ENCODE data around the gene DDX47. TPM values are rescaled to one million over a fixed set of nuclear protein-coding genes. Genes with fewer than 3 reads are reported as not detected.

Gene DDX47
- total and polyA plus RNA-seq, 7 donors, result 22.8 to 56.9 (median 42.9) TPM

DNA sequence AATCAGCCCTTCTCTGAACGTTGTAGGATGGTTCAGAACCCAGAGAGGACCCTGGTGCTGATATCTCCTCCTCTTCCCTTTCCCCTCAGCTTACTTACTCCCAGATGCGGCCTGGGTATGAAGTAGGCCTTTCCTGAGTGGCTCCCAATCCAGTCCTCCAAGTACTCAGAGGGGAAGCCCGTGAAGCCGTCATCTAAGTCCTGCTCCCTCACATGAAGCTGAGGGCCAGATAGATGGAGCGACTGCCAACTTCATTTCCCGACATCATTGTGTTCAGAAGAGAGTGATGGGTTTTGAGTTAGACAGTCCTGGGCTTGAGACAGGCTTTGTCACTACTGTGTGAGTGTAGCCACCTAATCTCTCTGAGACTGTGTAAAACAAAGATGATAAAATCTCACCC is 25.0 kb upstream of the DDX47 start:
- Histone ChIP-seq H3K4me1 (peaks cover 0 to 51% (median 37%) of the 10 kb centered on the region in 4 donors), H3K9me3 (no peaks in the 10 kb centered on the region), H3K27ac (peak overlapping the region; percentile 87 to 96 (median 88)), H3K4me3 (peak overlapping the region in 1 of 4 donors; percentile 70), H3K27me3 (no peaks in the 10 kb centered on the region), H3K36me3 (no peaks in the 10 kb centered on the region)
- intact Hi-C loops (cut with DNase I), result loop anchor here (1.0 to 10.0 kb wide), 4 partner anchors 25 to 427 kb away; partner anchors contain the start of genes DDX47 and GPRC5A
- no peak for DNase-seq
- WGBS, 2 donors, result 81 to 86% methylated on average over 6 of the region's 6 CpGs
- TF ChIP-seq POLR2AphosphoS5 (IDR thresholded peaks at IDR 0.05) (peak in 1 of 4 donors; percentile 21), EP300 (IDR thresholded peaks at IDR 0.05) (no peak)

DNA sequence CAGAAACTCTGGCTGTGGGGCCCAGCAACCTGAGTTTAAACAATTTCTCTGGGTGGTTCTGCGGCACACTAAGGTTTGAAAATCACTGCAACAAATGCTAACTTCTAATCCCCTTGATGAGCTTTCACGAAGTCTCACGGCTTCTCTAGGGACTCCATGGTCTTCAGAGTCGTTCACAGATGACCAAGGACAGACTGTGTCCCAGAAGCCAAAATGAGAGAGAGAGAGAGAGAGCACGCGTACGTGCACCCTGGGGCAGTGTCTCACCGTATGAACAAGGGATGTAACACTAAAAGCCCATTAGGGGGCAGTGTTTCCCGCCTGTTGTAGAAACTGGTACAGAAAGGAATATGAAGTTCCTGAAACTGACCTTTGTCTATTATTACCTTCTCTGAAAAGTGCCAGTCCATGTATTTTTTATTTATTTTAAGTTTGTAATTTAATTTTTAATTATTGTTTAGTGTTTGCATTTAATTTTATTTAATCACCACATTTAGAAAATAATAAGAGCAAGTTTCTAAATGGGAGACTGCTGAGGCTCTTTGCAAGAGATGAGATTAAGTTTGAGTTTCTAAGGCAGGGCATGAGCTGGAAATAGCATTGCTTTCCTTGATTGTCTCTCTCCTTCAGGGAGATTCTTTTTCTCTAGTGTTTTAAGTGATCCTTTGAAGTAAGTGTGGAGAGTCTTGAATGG is 24.3 kb upstream of the DDX47 start:
- Histone ChIP-seq H3K36me3 (no peaks in the 10 kb centered on the region), H3K4me3 (peak overlapping the region in 1 of 4 donors; percentile 70), H3K27me3 (no peaks in the 10 kb centered on the region), H3K9me3 (no peaks in the 10 kb centered on the region), H3K4me1 (peaks cover 0 to 53% (median 37%) of the 10 kb centered on the region in 4 donors), H3K27ac (peak overlapping the region; percentile 87 to 96 (median 88))
- 15 to 17% methylated on average over 9 of the region's 9 CpGs for WGBS, 2 donors
- DNase-seq, result peak; percentile 80
- TF ChIP-seq POLR2A (IDR thresholded peaks at IDR 0.05) (no peak), POLR2AphosphoS5 (IDR thresholded peaks at IDR 0.05) (peak in 1 of 4 donors; percentile 24), EP300 (IDR thresholded peaks at IDR 0.05) (no peak)
- TF ChIP-seq, protein P1, sequence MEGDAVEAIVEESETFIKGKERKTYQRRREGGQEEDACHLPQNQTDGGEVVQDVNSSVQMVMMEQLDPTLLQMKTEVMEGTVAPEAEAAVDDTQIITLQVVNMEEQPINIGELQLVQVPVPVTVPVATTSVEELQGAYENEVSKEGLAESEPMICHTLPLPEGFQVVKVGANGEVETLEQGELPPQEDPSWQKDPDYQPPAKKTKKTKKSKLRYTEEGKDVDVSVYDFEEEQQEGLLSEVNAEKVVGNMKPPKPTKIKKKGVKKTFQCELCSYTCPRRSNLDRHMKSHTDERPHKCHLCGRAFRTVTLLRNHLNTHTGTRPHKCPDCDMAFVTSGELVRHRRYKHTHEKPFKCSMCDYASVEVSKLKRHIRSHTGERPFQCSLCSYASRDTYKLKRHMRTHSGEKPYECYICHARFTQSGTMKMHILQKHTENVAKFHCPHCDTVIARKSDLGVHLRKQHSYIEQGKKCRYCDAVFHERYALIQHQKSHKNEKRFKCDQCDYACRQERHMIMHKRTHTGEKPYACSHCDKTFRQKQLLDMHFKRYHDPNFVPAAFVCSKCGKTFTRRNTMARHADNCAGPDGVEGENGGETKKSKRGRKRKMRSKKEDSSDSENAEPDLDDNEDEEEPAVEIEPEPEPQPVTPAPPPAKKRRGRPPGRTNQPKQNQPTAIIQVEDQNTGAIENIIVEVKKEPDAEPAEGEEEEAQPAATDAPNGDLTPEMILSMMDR (IDR thresholded peaks at IDR 0.05), result peak; percentile 65 to 87 (median 75)
- intact Hi-C loops (cut with DNase I), result loop anchor here (1.0 to 10.0 kb wide), 4 partner anchors 24 to 426 kb away; partner anchors contain the start of genes DDX47 and GPRC5A

DNA sequence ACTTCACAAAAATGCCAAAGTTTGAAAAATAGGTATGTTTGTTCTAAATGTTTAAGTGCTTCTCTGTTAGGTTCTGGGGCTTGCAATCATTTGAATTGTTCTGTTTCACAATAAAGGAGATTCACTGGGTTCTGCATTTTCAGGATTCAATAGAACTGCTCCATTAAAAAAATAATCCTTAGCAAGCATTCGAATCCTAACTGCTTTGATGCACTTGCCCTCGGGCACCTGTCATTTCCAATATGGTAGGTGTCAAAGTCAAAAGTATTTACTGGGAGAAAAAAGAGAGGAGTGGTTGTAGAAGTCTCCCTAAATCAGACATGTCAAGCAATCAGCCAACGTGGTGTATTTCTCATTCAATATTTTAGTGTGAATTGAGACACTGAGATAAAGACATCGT is 22.2 kb upstream of the DDX47 start:
- DNase-seq, result no peak
- TF ChIP-seq POLR2AphosphoS5 (IDR thresholded peaks at IDR 0.05), result no peak
- no peak for TF ChIP-seq POLR2A (IDR thresholded peaks at IDR 0.05)
- H3K36me3 ChIP-seq, result no peaks in the 10 kb centered on the region
- intact Hi-C loops (cut with DNase I), result no loop called here
- 56 to 78% methylated on average over 4 of the region's 4 CpGs for WGBS, 2 donors
- H3K9me3 ChIP-seq, result no peaks in the 10 kb centered on the region
- peak overlapping the region in 2 of 4 donors; percentile 70 to 81 for H3K27ac ChIP-seq
- H3K4me3 ChIP-seq, result no peak overlapping the region
- H3K27me3 ChIP-seq, result no peaks in the 10 kb centered on the region
- H3K4me1 ChIP-seq, result peaks cover 0 to 53% (median 37%) of the 10 kb centered on the region in 4 donors

DNA sequence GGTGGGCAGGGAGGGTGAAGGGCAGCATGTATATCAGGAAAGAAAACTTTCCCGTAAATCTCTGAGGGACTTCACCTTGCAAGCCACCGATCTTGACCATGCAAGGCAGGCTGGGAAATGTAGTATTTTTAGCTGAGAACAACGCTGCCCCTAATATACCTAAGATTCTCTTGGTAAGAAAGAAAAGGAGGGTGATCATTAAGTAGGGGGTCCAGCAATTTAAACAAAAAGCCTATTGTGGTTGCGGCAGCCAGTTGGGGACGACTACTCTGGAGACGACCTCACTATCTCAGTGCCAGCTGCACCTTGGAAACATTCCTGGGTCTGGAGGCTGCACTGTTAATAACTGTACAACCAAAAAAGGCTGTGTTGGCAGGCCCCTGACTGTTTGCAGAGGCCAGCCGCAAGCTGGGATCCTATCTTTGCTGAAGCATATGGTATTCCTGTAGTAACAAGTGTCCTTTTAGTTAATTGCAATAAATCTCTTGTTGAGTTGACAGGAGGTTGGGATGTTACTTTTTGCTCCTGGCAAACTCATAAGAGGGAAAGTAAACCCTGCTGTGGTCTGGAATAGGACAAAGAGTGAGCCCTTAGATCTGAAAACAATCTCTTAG is 21.3 kb upstream of the DDX47 start:
- intact Hi-C loops (cut with DNase I), result no loop called here
- DNase-seq, result peak; percentile 69
- Histone ChIP-seq H3K27ac (peak overlapping the region; percentile 27 to 81 (median 62)), H3K9me3 (no peaks in the 10 kb centered on the region), H3K36me3 (no peaks in the 10 kb centered on the region), H3K27me3 (no peaks in the 10 kb centered on the region), H3K4me1 (peaks cover 0 to 45% (median 30%) of the 10 kb centered on the region in 4 donors), H3K4me3 (peak overlapping the region; percentile 8 to 40 (median 28))
- no peak for TF ChIP-seq POLR2A (IDR thresholded peaks at IDR 0.05)
- TF ChIP-seq POLR2AphosphoS5 (IDR thresholded peaks at IDR 0.05), result peak in 2 of 4 donors; percentile 17 to 21
- WGBS, 2 donors, result 9 to 49% methylated on average over 7 of the region's 7 CpGs

DNA sequence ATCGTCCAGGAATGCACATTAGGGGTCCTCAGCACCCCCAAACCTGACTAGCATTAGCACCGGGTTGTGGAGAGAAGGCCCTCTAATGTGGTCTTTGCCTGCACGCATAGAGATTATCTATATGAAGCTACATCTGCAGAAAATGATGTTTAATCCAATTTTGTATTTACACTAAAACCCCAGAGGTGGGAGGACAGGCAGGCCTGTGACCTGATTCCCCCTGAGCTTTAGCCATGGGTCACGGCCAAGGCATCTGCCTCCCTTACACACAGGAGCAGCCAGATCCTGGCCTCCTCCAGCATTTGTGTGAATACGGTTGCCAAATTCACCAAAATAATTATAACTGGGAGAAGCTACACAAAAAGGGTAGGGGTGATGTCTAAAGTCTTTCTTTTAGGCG is 20.7 kb upstream of the DDX47 start:
- intact Hi-C loops (cut with DNase I), result no loop called here
- TF ChIP-seq, protein P1 (IDR thresholded peaks at IDR 0.05), result no peak
- no peak for TF ChIP-seq EP300 (IDR thresholded peaks at IDR 0.05)
- TF ChIP-seq POLR2AphosphoS5 (IDR thresholded peaks at IDR 0.05), result no peak
- no peak for TF ChIP-seq POLR2A (IDR thresholded peaks at IDR 0.05)
- H3K4me3 ChIP-seq, result peak overlapping the region in 2 of 4 donors; percentile 37 to 40
- WGBS, 2 donors, result 86 to 90% methylated on average over 6 of the region's 6 CpGs
- no peak for DNase-seq
- no peaks in the 10 kb centered on the region for H3K27me3 ChIP-seq
- peak overlapping the region; percentile 27 to 81 (median 62) for H3K27ac ChIP-seq
- H3K36me3 ChIP-seq, result no peaks in the 10 kb centered on the region
- no peaks in the 10 kb centered on the region for H3K9me3 ChIP-seq
- peaks cover 0 to 41% (median 29%) of the 10 kb centered on the region in 4 donors for H3K4me1 ChIP-seq

DNA sequence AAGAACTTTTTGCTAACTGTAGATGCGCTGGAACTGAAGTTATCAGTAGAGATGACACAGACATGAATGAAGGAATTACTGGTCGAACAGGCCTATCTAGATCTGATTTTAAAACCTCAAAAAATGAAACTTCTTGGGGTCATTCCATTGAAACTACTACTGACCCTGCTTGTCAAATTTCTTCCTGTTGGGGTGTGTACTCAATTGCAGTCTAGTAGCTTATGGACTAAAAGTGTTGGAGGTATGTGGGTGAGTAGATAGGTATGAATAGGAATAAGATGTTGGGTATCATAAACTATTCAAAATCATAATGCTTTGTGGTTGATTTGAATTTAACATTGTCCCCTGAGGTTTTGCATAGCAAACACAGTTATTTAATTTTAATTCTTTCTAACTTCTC is 18.5 kb upstream of the DDX47 start:
- TF ChIP-seq EP300 (IDR thresholded peaks at IDR 0.05), result no peak
- TF ChIP-seq POLR2AphosphoS5 (IDR thresholded peaks at IDR 0.05), result no peak
- no peak for TF ChIP-seq POLR2A (IDR thresholded peaks at IDR 0.05)
- TF ChIP-seq, protein P1 (IDR thresholded peaks at IDR 0.05), result no peak
- Histone ChIP-seq H3K4me3 (no peak overlapping the region), H3K36me3 (no peaks in the 10 kb centered on the region), H3K27ac (no peak overlapping the region), H3K4me1 (peaks cover 0 to 24% (median 14%) of the 10 kb centered on the region in 4 donors), H3K27me3 (no peaks in the 10 kb centered on the region), H3K9me3 (no peaks in the 10 kb centered on the region)
- intact Hi-C loops (cut with DNase I), result no loop called here
- DNase-seq, result no peak
- WGBS, 2 donors, result 92 to 93% methylated on average over 2 of the region's 2 CpGs
